Thyroid gland (tissue), 4 donors: ENCODE data around the gene OXSM.

Experiments used
- POLR2A ChIP-seq, 2 donors: fragments of 450-650 bp; IDR thresholded peaks; one replicate each; pipeline ENCODE4 v1.6.1; 2017; ENCODE audit warnings: antibody characterized with exemption in 2 of 2, mild to moderate bottlenecking in 2 of 2, moderate library complexity in 1 of 2
- TF ChIP-seq, protein P1 (sequence below), 6 experiments: fragments of 200-600 bp in 3 of 6; fragments of 450-650 bp in 3 of 6; sonication (generic) in 3 of 6; IDR thresholded peaks; one replicate each; pipeline ENCODE4 v1.5.1; 2016 to 2019; ENCODE audit warnings: antibody characterized with exemption in 6 of 6, mild to moderate bottlenecking in 2 of 6, inconsistent platforms in 1 of 6, moderate library complexity in 1 of 6

DNA sequence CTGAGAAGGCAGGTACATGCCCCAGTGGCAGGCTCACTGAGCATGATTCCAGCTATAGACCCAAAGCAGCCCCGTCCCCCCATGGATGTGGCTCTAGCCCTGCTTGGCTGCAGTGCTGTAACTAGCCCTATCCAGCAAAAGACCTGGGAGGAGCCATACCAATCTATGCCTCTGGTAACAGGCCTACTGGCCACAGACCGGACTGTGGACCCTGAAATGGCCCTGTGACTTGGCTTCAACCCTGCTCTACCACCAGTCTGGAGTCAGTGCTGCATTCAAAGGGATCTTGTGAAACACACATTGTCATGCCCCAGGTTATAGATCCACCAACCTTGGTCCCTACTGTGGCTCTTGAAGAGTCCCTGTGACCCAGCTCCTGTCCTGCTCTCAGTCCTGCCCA is 46.7 kb downstream of the OXSM start:
- no peak for TF ChIP-seq POLR2A (IDR thresholded peaks at IDR 0.05)
- TF ChIP-seq, protein P1, sequence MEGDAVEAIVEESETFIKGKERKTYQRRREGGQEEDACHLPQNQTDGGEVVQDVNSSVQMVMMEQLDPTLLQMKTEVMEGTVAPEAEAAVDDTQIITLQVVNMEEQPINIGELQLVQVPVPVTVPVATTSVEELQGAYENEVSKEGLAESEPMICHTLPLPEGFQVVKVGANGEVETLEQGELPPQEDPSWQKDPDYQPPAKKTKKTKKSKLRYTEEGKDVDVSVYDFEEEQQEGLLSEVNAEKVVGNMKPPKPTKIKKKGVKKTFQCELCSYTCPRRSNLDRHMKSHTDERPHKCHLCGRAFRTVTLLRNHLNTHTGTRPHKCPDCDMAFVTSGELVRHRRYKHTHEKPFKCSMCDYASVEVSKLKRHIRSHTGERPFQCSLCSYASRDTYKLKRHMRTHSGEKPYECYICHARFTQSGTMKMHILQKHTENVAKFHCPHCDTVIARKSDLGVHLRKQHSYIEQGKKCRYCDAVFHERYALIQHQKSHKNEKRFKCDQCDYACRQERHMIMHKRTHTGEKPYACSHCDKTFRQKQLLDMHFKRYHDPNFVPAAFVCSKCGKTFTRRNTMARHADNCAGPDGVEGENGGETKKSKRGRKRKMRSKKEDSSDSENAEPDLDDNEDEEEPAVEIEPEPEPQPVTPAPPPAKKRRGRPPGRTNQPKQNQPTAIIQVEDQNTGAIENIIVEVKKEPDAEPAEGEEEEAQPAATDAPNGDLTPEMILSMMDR (IDR thresholded peaks at IDR 0.05) = no peak
